Neuronal stem cell (in vitro differentiated cells): ENCODE results near the gene ITPR2.

ENCODE experiments used
- DNase-seq: peaks from one replicate; pipeline ENCODE4 v3.0.0-alpha.2; 2013; ENCODE audit warnings: low spot score
- H2AFZ ChIP-seq: one replicate; pipeline ENCODE4 v1.6.1; 2013; ENCODE audit warnings: mild to moderate bottlenecking, low read length, inconsistent platforms
- H2AK5ac ChIP-seq: 2 replicates; pipeline ENCODE4 v1.6.1; 2013; ENCODE audit warnings: low read depth, mild to moderate bottlenecking, inconsistent platforms, low read length, moderate library complexity, mixed read lengths
- H2BK120ac ChIP-seq: 2 replicates; pipeline ENCODE4 v1.6.1; 2013; ENCODE audit warnings: low read depth, mild to moderate bottlenecking, inconsistent platforms, low read length, moderate library complexity, mixed read lengths
- H2BK12ac ChIP-seq: one replicate; pipeline ENCODE4 v1.6.1; 2013; ENCODE audit warnings: low read length, inconsistent platforms
- H2BK15ac ChIP-seq: 2 replicates; pipeline ENCODE4 v1.6.1; 2013; ENCODE audit warnings: mild to moderate bottlenecking, low read length, inconsistent platforms, mixed read lengths
- H2BK5ac ChIP-seq: one replicate; pipeline ENCODE4 v1.6.1; 2013; ENCODE audit warnings: inconsistent platforms, mild to moderate bottlenecking, low read length, moderate library complexity
- H3K14ac ChIP-seq: one replicate; pipeline ENCODE4 v1.6.1; 2013; ENCODE audit warnings: low read length, inconsistent platforms
- H3K18ac ChIP-seq: 2 replicates; pipeline ENCODE4 v1.6.1; 2013; ENCODE audit warnings: low read length, inconsistent platforms
- H3K23ac ChIP-seq: 2 replicates; pipeline ENCODE4 v1.6.1; 2013; ENCODE audit warnings: low read depth, mild to moderate bottlenecking, mixed read lengths, low read length, inconsistent platforms; ENCODE audit not compliant: poor library complexity
- H3K27ac ChIP-seq: replicated peaks from 3 replicates; pipeline ENCODE4 v1.5.1; 2013; ENCODE audit warnings: low read length, inconsistent platforms
- H3K27me3 ChIP-seq, 3 experiments: 2 replicates each; pipeline ENCODE4 v1.6.1; 2013; ENCODE audit warnings: low read length in 3 of 3, mild to moderate bottlenecking in 2 of 3, inconsistent platforms in 1 of 3, low read depth in 1 of 3, mixed read lengths in 1 of 3, moderate library complexity in 1 of 3; ENCODE audit not compliant: control insufficient read depth in 3 of 3, insufficient read depth in 3 of 3
- H3K36me3 ChIP-seq, 2 donors: replicated peaks in 1 of 2; 2 replicates each; pipeline ENCODE4 v1.6.1; 2013; ENCODE audit warnings: low read length in 2 of 2; ENCODE audit not compliant: control insufficient read depth in 2 of 2, insufficient read depth in 2 of 2
- H3K4ac ChIP-seq: 2 replicates; pipeline ENCODE4 v1.6.1; 2013; ENCODE audit warnings: inconsistent platforms, mild to moderate bottlenecking, low read length, moderate library complexity
- H3K4me1 ChIP-seq, 2 donors: 1 replicate in 1 of 2; 2 replicates in 1 of 2; pipeline ENCODE4 v1.6.1; 2013; ENCODE audit warnings: low read length in 2 of 2, low read depth in 1 of 2; ENCODE audit not compliant: control insufficient read depth in 2 of 2, insufficient read depth in 1 of 2
- H3K4me2 ChIP-seq: one replicate; pipeline ENCODE4 v1.6.1; 2013; ENCODE audit warnings: mild to moderate bottlenecking, low read length, inconsistent platforms; ENCODE audit not compliant: insufficient read depth, poor library complexity, severe bottlenecking
- H3K4me3 ChIP-seq, 2 donors: 2 replicates each; pipeline ENCODE4 v1.5.1; 2013; ENCODE audit warnings: low read length in 2 of 2, mild to moderate bottlenecking in 2 of 2, inconsistent platforms in 1 of 2, moderate library complexity in 1 of 2
- H3K79me1 ChIP-seq: one replicate; pipeline ENCODE4 v1.6.1; 2013; ENCODE audit warnings: low read depth, mild to moderate bottlenecking, inconsistent platforms, low read length, moderate library complexity
- H3K9ac ChIP-seq: one replicate; pipeline ENCODE4 v1.6.1; 2013; ENCODE audit warnings: mild to moderate bottlenecking, low read depth, low read length, inconsistent platforms; ENCODE audit not compliant: poor library complexity
- H3K9me3 ChIP-seq, 2 donors: replicated peaks in 1 of 2; 2 replicates each; pipeline versions ENCODE3 to v1.6.1; 2013; ENCODE audit warnings: low read length in 2 of 2, mild to moderate bottlenecking in 2 of 2, inconsistent platforms in 1 of 2, low read depth in 1 of 2, mixed read lengths in 1 of 2, moderate library complexity in 1 of 2; ENCODE audit not compliant: control insufficient read depth in 2 of 2, insufficient read depth in 1 of 2
- H4K8ac ChIP-seq: one replicate; pipeline ENCODE4 v1.6.1; 2013; ENCODE audit warnings: low read depth, mild to moderate bottlenecking, inconsistent platforms, low read length, moderate library complexity
- H4K91ac ChIP-seq: one replicate; pipeline ENCODE4 v1.6.1; 2013; ENCODE audit warnings: low read length, low read depth, mild to moderate bottlenecking, inconsistent platforms; ENCODE audit not compliant: poor library complexity
- WGBS, 2 donors: extraction: QIAGEN DNeasy Blood & Tissue Kit; methylation state at CpG; one replicate each; pipeline ENCODE4 v1.1.7; 2013; ENCODE audit warnings: missing lambda C conversion rate in 2 of 2, mixed read lengths in 1 of 2; ENCODE audit not compliant: insufficient read length in 2 of 2, insufficient replicate concordance in 1 of 2; ENCODE audit errors: extremely low coverage in 2 of 2; 5-methylcytosine and 5-hydroxymethylcytosine counted together

The ITPR2 gene

GRCh38 chr12:26628234-26628633 is 204.8 kb downstream of the ITPR2 start:
- DNase-seq, result no peak
- no peak overlapping the region for H3K4ac ChIP-seq

GRCh38 chr12:26627335-26627734 is 205.7 kb downstream of the ITPR2 start:
- no peak overlapping the region for H3K4ac ChIP-seq
- H3K9me3 ChIP-seq, result no peaks in the 10 kb centered on the region
- no peak overlapping the region for H3K9ac ChIP-seq
- H2BK12ac ChIP-seq, result no peak overlapping the region
- no peak overlapping the region for H4K91ac ChIP-seq
- no peaks in the 10 kb centered on the region for H3K27me3 ChIP-seq
- no peak overlapping the region for H4K8ac ChIP-seq
- DNase-seq, result no peak
- peaks cover 0 to 2% of the 10 kb centered on the region in 2 donors for H3K4me1 ChIP-seq
- H3K4me2 ChIP-seq, result no peak overlapping the region
- H2AFZ ChIP-seq, result no peak overlapping the region
- H3K14ac ChIP-seq, result no peak overlapping the region
- no peak overlapping the region for H2BK5ac ChIP-seq
- no peak overlapping the region for H3K23ac ChIP-seq
- H3K79me1 ChIP-seq, result no peaks in the 10 kb centered on the region
- no peak overlapping the region for H3K18ac ChIP-seq
- H3K27ac ChIP-seq, result no peak overlapping the region
- no peak overlapping the region for H2BK15ac ChIP-seq
- no peaks in the 10 kb centered on the region for H3K36me3 ChIP-seq
- WGBS, 2 donors, result no CpG with 5 or more reads among the region's 4 CpGs
- no peak overlapping the region for H2BK120ac ChIP-seq
- H3K4me3 ChIP-seq, result no peak overlapping the region
- no peak overlapping the region for H2AK5ac ChIP-seq

More at GRCh38 chr12:26628234-26628633, 204.8 kb downstream of the ITPR2 start:
- H2AK5ac ChIP-seq, result no peak overlapping the region
- no peaks in the 10 kb centered on the region for H3K27me3 ChIP-seq
- H3K4me1 ChIP-seq, result peaks cover 0 to 2% of the 10 kb centered on the region in 2 donors
- H3K36me3 ChIP-seq, result no peaks in the 10 kb centered on the region
- H3K9me3 ChIP-seq, result no peaks in the 10 kb centered on the region
- H4K8ac ChIP-seq, result no peak overlapping the region
- no peak overlapping the region for H3K4me3 ChIP-seq
- H2AFZ ChIP-seq, result no peak overlapping the region
- no CpG with 5 or more reads among the region's 2 CpGs for WGBS, 2 donors
- no peak overlapping the region for H2BK15ac ChIP-seq
- no peak overlapping the region for H2BK120ac ChIP-seq
- H3K27ac ChIP-seq, result no peak overlapping the region
- H3K4me2 ChIP-seq, result no peak overlapping the region
- H3K14ac ChIP-seq, result no peak overlapping the region
- H3K23ac ChIP-seq, result no peak overlapping the region
- H3K18ac ChIP-seq, result no peak overlapping the region
- no peak overlapping the region for H4K91ac ChIP-seq
- H3K9ac ChIP-seq, result no peak overlapping the region
- no peak overlapping the region for H2BK5ac ChIP-seq
- H2BK12ac ChIP-seq, result no peak overlapping the region
- no peaks in the 10 kb centered on the region for H3K79me1 ChIP-seq

- DNase-seq, result no peak
- H3K4ac ChIP-seq, result no peak overlapping the region
- no peak overlapping the region for H3K9ac ChIP-seq
- no peak overlapping the region for H2BK15ac ChIP-seq
- no peaks in the 10 kb centered on the region for H3K79me1 ChIP-seq
- no peaks in the 10 kb centered on the region for H3K36me3 ChIP-seq
- H2AK5ac ChIP-seq, result no peak overlapping the region
- no peak overlapping the region for H3K4me2 ChIP-seq
- H3K4me1 ChIP-seq, result no peaks in the 10 kb centered on the region
- H3K23ac ChIP-seq, result no peak overlapping the region
- no peak overlapping the region for H2BK5ac ChIP-seq
- H3K9me3 ChIP-seq, result no peaks in the 10 kb centered on the region
- WGBS, 2 donors, result no CpG with 5 or more reads among the region's 4 CpGs
- no peaks in the 10 kb centered on the region for H3K27me3 ChIP-seq
- no peak overlapping the region for H4K91ac ChIP-seq
- no peak overlapping the region for H3K27ac ChIP-seq
- H3K4me3 ChIP-seq, result no peak overlapping the region
- H3K18ac ChIP-seq, result no peak overlapping the region
- H3K14ac ChIP-seq, result no peak overlapping the region
- no peak overlapping the region for H4K8ac ChIP-seq
- H2AFZ ChIP-seq, result no peak overlapping the region
- H2BK120ac ChIP-seq, result no peak overlapping the region
- no peak overlapping the region for H2BK12ac ChIP-seq
Observed at GRCh38 chr12:26623136-26623535, 209.9 kb downstream of the ITPR2 start.

GRCh38 chr12:26622601-26623000 is 210.4 kb downstream of the ITPR2 start:
- no peaks in the 10 kb centered on the region for H3K36me3 ChIP-seq
- H3K27me3 ChIP-seq, result no peaks in the 10 kb centered on the region
- no peaks in the 10 kb centered on the region for H3K79me1 ChIP-seq
- H3K14ac ChIP-seq, result no peak overlapping the region
- no peaks in the 10 kb centered on the region for H3K9me3 ChIP-seq
- H2BK5ac ChIP-seq, result no peak overlapping the region
- no peak overlapping the region for H2AFZ ChIP-seq
- H3K23ac ChIP-seq, result no peak overlapping the region
- no peak overlapping the region for H3K18ac ChIP-seq
- H3K4me1 ChIP-seq, result no peaks in the 10 kb centered on the region
- no peak overlapping the region for H4K91ac ChIP-seq
- no peak overlapping the region for H3K4me2 ChIP-seq
- no peak for DNase-seq
- no peak overlapping the region for H4K8ac ChIP-seq
- H2BK120ac ChIP-seq, result no peak overlapping the region
- H2AK5ac ChIP-seq, result no peak overlapping the region
- H2BK12ac ChIP-seq, result no peak overlapping the region
- no CpG with 5 or more reads among the region's 5 CpGs for WGBS, 2 donors
- no peak overlapping the region for H3K4me3 ChIP-seq
- H3K27ac ChIP-seq, result no peak overlapping the region
- no peak overlapping the region for H3K4ac ChIP-seq
- H3K9ac ChIP-seq, result no peak overlapping the region
- no peak overlapping the region for H2BK15ac ChIP-seq
